Measurements from ENCODE around the gene AVPR2. TPM values are rescaled to one million over a fixed set of nuclear protein-coding genes. Genes with fewer than 3 reads are reported as not detected.

AVPR2 gene
- total and polyA plus RNA-seq, 4 donors, result 0.05 TPM; not detected in 3

DNA sequence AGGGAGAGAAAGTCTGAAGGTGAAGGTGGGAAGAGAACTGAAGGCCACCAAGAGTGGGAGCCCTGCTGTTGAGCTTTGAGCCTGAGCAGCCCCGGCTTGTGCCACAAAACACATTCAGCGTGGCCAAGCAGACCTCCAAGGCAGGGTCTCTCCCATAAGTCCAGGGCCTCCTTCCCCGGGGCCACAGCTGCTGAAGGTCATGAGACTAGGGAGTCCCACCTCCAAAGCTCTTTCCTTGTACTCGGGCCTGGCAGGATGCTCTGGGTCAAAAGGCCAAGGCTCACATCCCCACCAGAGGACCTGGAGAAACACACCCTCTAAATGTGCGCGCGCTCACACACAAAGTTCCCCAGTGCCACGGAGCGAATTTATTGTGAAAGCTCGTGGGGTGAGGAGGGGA lies 25.1 kb downstream of the AVPR2 start:
- WGBS, result 85% methylated on average over 10 of the region's 10 CpGs
- Histone ChIP-seq H3K27ac (ENCODE audit: low read depth in 1 of 2, low read length in 2 of 2) (no peak overlapping the region), H3K4me3 (ENCODE audit: low read depth in 1 of 3, low read length in 3 of 3) (no peak overlapping the region), H3K36me3 (ENCODE audit: control insufficient read depth in 4 of 4, insufficient read depth in 3 of 4, low read depth in 1 of 4, low read length in 3 of 4) (peaks cover 0 to 15% (median 1%) of the 10 kb centered on the region in 4 donors), H3K9me3 (ENCODE audit: control insufficient read depth in 4 of 4, low read length in 3 of 4) (no peaks in the 10 kb centered on the region), H3K9ac (ENCODE audit: low read depth in 1 of 2, low read length in 2 of 2) (no peak overlapping the region), H3K4me1 (ENCODE audit: control insufficient read depth in 4 of 4, insufficient read depth in 4 of 4, low read length in 3 of 4) (peaks cover 6 to 35% (median 27%) of the 10 kb centered on the region in 4 donors), H3K27me3 (ENCODE audit: control insufficient read depth in 4 of 4, insufficient read depth in 4 of 4, low read length in 3 of 4) (no peaks in the 10 kb centered on the region)
- TF ChIP-seq, protein P1, sequence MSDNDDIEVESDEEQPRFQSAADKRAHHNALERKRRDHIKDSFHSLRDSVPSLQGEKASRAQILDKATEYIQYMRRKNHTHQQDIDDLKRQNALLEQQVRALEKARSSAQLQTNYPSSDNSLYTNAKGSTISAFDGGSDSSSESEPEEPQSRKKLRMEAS (IDR thresholded peaks at IDR 0.05), result no peak
- TF ChIP-seq GABPA (IDR thresholded peaks at IDR 0.05 in 1 of 2, conservative IDR thresholded peaks at IDR 0.05 in 1 of 2) (no peak), RXRA (IDR thresholded peaks at IDR 0.05) (no peak), JUND (IDR thresholded peaks at IDR 0.05) (no peak), TAF1 (conservative IDR thresholded peaks at IDR 0.05) (no peak), NR2F2 (IDR thresholded peaks at IDR 0.05) (no peak)
- DNase-seq (ENCODE audit: low spot score), result no peak

DNA sequence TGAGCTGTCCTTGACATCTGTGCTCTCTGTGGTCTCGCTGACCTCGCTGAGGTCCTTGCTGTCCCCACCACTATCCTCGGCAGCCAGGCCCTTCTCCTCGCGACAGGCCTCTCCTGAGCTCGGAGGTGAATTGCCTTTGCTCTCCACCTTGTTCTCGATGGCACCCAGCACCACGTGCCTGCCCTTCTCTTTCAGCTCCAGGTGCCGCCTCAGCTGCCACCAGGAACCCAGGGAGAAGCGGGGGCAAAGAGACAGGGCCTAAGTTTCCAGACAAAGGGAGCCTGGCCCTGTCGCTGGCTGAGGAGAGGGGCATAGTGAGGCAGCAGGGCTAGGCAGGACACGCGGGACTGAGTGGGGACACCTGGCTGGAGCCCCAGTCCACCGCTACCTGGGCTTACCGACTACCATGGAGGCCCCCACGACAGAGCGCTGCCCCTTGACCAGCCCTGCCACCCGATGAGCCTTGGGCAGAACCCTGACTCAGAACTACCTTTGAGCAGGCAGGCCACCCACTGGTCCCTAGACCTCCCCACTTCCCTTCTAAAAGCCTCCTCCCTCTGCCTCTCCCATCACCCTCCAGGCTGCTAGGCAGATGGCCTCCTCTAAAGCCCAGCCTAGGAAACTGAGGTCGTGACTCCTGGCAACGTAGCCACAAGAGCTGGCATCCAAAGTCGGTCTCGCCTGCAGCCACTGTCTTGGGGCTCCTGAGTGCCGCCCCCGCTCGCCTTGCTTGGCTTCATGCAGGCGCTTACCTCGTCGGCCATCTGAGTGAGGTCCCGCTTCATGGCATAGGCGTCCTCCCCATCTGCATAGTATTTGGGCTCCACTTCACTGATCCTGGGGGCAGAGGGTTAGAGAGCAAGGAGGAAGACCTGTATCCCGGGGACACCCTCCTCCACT lies 25.8 kb downstream of the AVPR2 start:
- no peaks in the 10 kb centered on the region for H3K27me3 ChIP-seq (ENCODE audit: control insufficient read depth in 4 of 4, insufficient read depth in 4 of 4, low read length in 3 of 4)
- H3K36me3 ChIP-seq (ENCODE audit: control insufficient read depth in 4 of 4, insufficient read depth in 3 of 4, low read depth in 1 of 4, low read length in 3 of 4), result peaks cover 0 to 15% (median 1%) of the 10 kb centered on the region in 4 donors
- no peak overlapping the region for H3K9ac ChIP-seq (ENCODE audit: low read depth in 1 of 2, low read length in 2 of 2)
- H3K9me3 ChIP-seq (ENCODE audit: control insufficient read depth in 4 of 4, low read length in 3 of 4), result no peaks in the 10 kb centered on the region
- 92% methylated on average over 31 of the region's 31 CpGs for WGBS
- peaks cover 5 to 36% (median 27%) of the 10 kb centered on the region in 4 donors for H3K4me1 ChIP-seq (ENCODE audit: control insufficient read depth in 4 of 4, insufficient read depth in 4 of 4, low read length in 3 of 4)
- no peak for DNase-seq (ENCODE audit: low spot score)
- no peak overlapping the region for H3K4me3 ChIP-seq (ENCODE audit: low read depth in 1 of 3, low read length in 3 of 3)
- TF ChIP-seq NR2F2 (IDR thresholded peaks at IDR 0.05) (no peak), EGR1 (IDR thresholded peaks at IDR 0.05; ENCODE audit: low read depth in 2 of 2) (no peak), CTCF (IDR thresholded peaks at IDR 0.05; ENCODE audit: low read depth, low read length, missing input control) (no peak), HNF4A (conservative IDR thresholded peaks at IDR 0.05) (no peak), HNF4G (IDR thresholded peaks at IDR 0.05) (no peak), TAF1 (conservative IDR thresholded peaks at IDR 0.05) (no peak), ATF3 (IDR thresholded peaks at IDR 0.05) (no peak), RAD21 (IDR thresholded peaks at IDR 0.05) (no peak), FOXA2 (IDR thresholded peaks at IDR 0.05) (no peak), JUND (IDR thresholded peaks at IDR 0.05) (no peak), RXRA (IDR thresholded peaks at IDR 0.05) (no peak), GABPA (IDR thresholded peaks at IDR 0.05 in 1 of 2, conservative IDR thresholded peaks at IDR 0.05 in 1 of 2) (no peak), YY1 (IDR thresholded peaks at IDR 0.05) (no peak)
- TF ChIP-seq, protein P2, sequence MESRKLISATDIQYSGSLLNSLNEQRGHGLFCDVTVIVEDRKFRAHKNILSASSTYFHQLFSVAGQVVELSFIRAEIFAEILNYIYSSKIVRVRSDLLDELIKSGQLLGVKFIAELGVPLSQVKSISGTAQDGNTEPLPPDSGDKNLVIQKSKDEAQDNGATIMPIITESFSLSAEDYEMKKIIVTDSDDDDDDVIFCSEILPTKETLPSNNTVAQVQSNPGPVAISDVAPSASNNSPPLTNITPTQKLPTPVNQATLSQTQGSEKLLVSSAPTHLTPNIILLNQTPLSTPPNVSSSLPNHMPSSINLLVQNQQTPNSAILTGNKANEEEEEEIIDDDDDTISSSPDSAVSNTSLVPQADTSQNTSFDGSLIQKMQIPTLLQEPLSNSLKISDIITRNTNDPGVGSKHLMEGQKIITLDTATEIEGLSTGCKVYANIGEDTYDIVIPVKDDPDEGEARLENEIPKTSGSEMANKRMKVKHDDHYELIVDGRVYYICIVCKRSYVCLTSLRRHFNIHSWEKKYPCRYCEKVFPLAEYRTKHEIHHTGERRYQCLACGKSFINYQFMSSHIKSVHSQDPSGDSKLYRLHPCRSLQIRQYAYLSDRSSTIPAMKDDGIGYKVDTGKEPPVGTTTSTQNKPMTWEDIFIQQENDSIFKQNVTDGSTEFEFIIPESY (IDR thresholded peaks at IDR 0.05), result no peak
- TF ChIP-seq, protein P1 (IDR thresholded peaks at IDR 0.05), result no peak
- H3K27ac ChIP-seq (ENCODE audit: low read depth in 1 of 2, low read length in 2 of 2), result no peak overlapping the region
